ENCODE measurements around the gene PDHA1.

PDHA1 gene

GRCh38 chrX:19343535-19344408 lies at the start of gene PDHA1:
Gene PDHA1, plus strand, starts transcription at chrX:19343927. Its CDS starts 111 bp downstream, at chrX:19344038.
- DNase-seq = peak; percentile 91

DNA sequence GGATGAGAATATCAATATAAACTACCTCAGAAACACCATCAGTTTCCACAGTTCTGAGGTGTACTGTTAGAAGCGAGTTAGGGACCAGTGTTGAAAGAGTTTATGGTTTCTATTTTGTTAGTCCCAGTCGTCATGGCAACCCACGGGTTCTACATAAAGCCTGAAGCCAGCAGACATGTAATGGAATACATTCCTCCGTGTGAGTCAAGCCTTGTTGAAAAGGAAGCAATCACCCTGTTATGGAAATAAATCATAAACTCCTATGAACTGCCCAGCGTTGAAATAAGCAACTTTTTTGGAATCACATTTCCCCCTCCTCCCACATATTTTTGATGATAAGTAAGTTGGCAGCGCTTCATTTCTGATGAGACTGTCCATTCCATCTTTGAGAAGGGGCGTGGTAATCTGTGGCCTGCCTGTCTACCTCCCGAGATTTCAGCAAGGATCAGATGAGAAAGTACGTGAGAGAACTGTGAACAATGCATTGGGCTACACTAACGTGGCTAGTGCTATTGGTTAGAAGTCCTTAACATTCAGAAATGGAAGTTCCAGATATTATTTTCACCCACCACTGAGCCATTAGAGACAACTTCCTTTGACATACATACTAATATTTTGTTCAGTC lies 40.4 kb upstream of the PDHA1 start:
- no peak for DNase-seq

DNA sequence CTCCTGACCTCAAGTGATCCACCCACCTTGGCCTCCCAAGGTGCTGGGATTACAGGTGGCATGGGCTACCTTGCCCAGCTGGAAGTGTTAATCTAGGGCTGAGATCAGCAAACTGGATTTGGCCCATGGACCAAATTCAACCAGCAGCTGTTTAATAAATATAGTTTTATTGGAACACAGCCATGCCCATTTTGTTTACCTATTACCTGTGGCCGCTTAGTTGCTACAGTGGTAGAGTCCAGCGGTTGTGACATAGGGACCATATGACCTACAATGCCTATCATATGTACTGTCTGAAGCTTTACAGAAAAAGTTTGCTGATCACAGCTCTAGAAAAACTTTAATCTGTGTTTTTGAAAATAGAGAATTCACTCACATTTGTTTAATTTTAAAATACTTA lies 17.2 kb upstream of the PDHA1 start:
- DNase-seq = no peak

GRCh38 chrX:19331831-19332230 lies 11.9 kb upstream of the PDHA1 start:
- DNase-seq = no peak

- DNase-seq = no peak
These were observed 10.7 kb upstream of the PDHA1 start for GRCh38 chrX:19332983-19333382.

GRCh38 chrX:19334945-19335626 lies 8.6 kb upstream of the PDHA1 start:
- no peak for DNase-seq

- no peak for DNase-seq
These were observed 1.3 kb upstream of the PDHA1 start for GRCh38 chrX:19342331-19342906.

- no peak for DNase-seq
These were observed 617 bp upstream of the PDHA1 start for GRCh38 chrX:19343085-19343534.

GRCh38 chrX:19344661-19345060 lies 934 bp downstream of the PDHA1 start:
- no peak for DNase-seq

GRCh38 chrX:19347916-19348315 lies 4.2 kb downstream of the PDHA1 start:
- no peak for DNase-seq

DNA sequence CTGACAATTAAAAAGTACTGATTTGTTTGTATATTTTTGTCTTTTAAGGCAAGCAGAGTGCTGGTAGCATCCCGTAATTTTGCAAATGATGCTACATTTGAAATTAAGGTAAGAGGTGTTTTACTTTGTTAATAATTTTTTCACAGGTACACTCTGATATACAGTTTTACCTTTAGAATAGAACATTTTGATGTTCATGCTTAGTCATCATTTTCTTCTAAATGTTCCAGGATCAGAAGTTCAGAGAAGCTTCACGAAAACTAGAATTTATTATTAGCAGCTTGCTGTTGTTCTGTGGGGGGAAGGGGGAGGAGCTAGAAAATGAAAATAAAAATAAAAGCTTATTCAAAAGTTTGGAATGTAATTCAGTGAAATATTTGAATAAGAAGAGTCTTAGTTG lies 5.5 kb downstream of the PDHA1 start:
- no peak for DNase-seq

DNA sequence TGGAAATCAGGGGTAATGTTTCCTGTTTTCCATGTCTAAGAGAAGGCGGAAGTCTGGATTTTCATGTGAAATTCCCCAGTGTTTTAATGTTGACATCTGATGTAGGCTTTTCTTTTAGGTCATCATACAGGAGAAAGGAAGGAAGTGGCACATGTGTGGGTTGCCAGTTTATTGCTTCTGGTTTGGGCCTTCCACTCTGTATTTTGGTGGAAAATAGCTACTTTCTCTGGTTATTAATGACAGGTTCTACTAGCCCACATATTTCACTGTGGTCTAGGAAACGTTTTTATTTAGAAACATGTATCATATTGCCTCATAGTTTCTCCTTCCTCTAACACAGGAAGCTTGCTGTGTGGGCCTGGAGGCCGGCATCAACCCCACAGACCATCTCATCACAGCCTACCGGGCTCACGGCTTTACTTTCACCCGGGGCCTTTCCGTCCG lies 7.2 kb downstream of the PDHA1 start:
- no peak for DNase-seq

DNA sequence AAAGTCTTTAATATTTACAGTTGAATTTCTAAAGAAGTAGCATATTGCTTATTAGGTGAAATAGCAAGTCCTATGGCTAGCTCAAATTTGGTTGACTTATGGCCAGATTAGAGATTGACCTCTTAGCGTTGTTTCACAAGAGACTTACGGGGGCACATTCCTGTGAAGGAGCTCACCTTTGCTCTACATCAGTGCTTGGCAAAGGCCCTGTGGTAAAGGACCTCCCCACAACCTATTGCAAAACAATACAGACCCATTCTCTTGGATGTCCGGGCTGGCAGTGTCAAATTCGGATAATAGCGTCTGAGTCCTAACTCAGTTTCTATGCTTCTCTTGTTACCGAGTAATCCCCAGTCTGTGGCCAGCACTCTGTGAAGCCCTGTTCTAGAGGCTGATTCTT lies 10.9 kb downstream of the PDHA1 start:
- DNase-seq = no peak

DNA sequence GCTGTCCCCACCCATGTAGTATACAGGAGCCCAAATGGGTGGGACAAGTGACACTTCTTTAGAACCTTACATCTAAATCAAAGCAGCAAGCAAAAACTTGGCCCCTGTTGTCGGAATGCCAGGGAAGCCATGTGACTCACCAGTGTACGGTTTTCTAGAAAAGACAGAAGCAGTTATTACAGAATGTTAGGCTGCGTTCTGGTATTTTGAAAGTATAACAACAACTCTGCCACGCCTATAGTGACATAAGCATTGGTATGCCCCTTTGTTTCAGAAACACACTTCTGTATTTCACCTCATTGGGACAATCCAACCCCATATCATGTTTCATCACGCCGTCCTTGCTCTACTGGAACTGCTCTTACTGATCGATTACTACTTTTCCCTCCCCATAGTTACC lies 14.8 kb downstream of the PDHA1 start:
- no peak for DNase-seq

DNA sequence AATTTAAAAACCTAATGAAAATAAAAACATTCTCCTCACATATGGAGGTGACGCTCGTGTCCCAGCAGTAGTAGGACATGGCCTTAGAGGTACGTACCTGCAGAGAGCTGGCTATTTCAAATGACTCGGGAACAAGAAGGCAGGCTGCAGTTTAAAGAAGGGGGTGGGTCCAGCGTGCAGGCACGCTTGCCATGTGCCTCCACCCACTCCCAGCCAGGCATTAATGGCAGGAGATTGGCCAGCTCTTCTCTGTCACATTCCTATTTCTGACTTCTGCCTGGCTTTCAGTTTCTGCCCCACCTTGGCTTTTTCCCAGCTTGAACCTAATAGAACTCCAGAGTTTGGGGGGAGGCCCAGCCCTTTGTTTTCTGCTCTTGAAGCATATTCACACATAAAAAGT lies 17.2 kb downstream of the PDHA1 start:
- DNase-seq = no peak

DNA sequence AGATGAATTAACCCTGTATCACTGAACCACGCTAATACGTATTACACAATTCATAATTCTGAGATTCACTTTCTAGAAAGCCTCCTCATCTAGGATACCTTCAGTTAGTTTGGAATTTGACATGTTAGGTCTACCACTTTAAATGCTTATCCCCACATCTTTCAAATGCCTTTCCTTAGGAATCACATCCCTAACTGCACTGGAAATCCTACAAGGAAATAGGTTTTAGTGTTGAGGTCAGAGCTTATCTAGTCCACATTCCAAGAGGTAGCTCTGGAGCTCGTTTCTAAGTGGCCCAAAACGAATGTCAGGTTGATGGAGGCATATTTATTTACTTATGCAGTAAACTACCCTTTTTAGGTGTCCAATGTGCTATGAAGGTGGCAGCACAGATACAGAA lies 18.0 kb downstream of the PDHA1 start:
- no peak for DNase-seq

DNA sequence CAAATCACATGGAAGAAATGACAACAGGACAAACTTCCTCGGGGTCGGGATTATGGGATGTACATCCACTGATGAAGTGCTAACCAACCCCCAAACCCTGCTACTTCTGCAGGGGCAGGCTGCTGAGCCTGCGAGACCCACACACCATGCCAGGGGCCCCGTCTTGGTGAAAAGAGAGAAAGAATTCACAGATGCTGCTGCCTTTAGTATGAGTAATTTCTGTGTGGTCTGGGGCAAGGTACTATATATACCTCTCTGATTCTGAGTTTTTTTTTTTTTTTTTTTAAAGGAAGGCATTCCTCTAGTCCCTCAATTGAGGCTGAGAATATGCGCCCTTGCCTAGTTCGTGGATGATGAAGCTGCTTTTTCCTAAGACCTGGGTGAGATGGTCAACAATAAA lies 24.8 kb downstream of the PDHA1 start:
- DNase-seq = no peak

- no peak for DNase-seq
These were observed 26.3 kb downstream of the PDHA1 start for GRCh38 chrX:19370061-19370460.

DNA sequence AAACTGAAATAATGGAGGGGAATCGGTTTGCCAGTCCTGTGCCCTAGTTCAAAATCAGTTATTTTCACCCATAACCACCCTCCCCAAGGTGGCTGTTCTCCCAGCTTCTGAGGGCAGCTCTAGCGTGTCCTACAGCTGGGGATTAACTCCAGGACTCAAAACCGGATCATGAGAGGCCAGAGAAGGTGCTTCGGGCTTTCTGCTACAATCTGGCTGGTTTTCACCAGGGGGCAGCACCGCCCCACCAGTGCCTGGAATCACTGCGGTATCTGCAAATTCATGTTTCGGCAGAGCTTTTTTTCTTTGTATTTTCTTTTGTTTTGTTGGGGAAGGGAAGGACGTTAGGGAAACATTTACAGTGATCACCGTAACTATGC lies 28.4 kb downstream of the PDHA1 start:
- DNase-seq = peak; percentile 75

GRCh38 chrX:19372547-19373331 lies 29.0 kb downstream of the PDHA1 start:
- peak; percentile 56 for DNase-seq

GRCh38 chrX:19373351-19373891 lies 29.7 kb downstream of the PDHA1 start:
- no peak for DNase-seq

DNA sequence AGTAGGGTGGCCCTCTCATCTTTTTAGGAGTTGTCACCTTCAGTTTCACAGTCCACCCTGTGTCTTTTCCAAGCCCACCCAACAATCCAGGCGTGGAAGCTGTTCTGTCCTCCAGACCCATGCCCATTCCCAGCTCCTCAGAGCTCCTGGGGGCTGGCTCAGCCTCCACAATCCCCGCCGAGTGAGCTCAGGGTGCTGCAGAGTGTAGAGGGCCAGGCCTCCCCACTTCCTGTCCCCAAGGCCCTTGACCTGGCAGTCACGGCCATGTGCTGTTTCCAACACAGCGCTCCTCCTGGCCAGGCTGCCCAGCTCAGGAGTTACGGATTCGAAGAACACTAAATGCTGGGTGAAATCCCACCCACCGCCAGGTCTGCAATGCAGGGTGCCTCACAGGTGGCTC lies 31.8 kb downstream of the PDHA1 start:
- no peak for DNase-seq

Measured in activated CD8-positive, alpha-beta memory T cell treated with anti-CD3 and anti-CD28 coated beads, Interleukin-2, amount 50 U/mL, for 48 hours (primary cell).